ENCODE data around the gene SRPK2. TPM values are rescaled to one million over a fixed set of nuclear protein-coding genes. Genes with fewer than 3 reads are reported as not detected.
"Not testable (repeated sequence)": the region's sequence is repeated elsewhere in the genome, so short reads cannot be mapped to it uniquely, and the experiment has no call there.

Gene SRPK2
- total RNA-seq, 2 donors from 2014 or later: 60.3 to 76.2 TPM

GRCh38 chr7:105296491-105296890, 92.2 kb downstream of the SRPK2 start:
- Histone ChIP-seq H3K9me3 (ENCODE audit: control insufficient read depth, low read length) (no peaks in the 10 kb centered on the region), H3K4me1 (ENCODE audit: control insufficient read depth, insufficient read depth, low read length) (peaks cover 5% of the 10 kb centered on the region), H3K27me3 (ENCODE audit: control insufficient read depth, insufficient read depth, low read length, poor library complexity, severe bottlenecking) (no peaks in the 10 kb centered on the region), H3K9ac (ENCODE audit: extremely low read depth, low read length, poor library complexity, severe bottlenecking) (no peak overlapping the region), H3K27ac (ENCODE audit: low read depth, low read length) (no peak overlapping the region), H3K4me3 (ENCODE audit: low read length) (no peak overlapping the region), H3K36me3 (ENCODE audit: control insufficient read depth, insufficient read depth, low read length) (no peaks in the 10 kb centered on the region)
- Mint-ChIP-seq H3K4me1 (peaks cover 20% of the 10 kb centered on the region), H3K4me3 (no peak overlapping the region), H3K36me3 (ENCODE audit: low read depth) (no peaks in the 10 kb centered on the region), H3K27ac (no peak overlapping the region), H3K9me3 (no peaks in the 10 kb centered on the region), H3K27me3 (ENCODE audit: insufficient read depth) (no peaks in the 10 kb centered on the region)
- TF ChIP-seq CTCF (conservative IDR thresholded peaks at IDR 0.05): no peak
- no peak for DNase-seq

- Mint-ChIP-seq H3K9me3 (no peaks in the 10 kb centered on the region), H3K4me3 (no peak overlapping the region), H3K27me3 (ENCODE audit: insufficient read depth) (no peaks in the 10 kb centered on the region), H3K27ac (peak overlapping the region; percentile 35), H3K4me1 (peaks cover 20% of the 10 kb centered on the region), H3K36me3 (ENCODE audit: low read depth) (peaks cover 2% of the 10 kb centered on the region)
- Histone ChIP-seq H3K4me1 (ENCODE audit: control insufficient read depth, insufficient read depth, low read length) (peaks cover 5% of the 10 kb centered on the region), H3K27me3 (ENCODE audit: control insufficient read depth, insufficient read depth, low read length, poor library complexity, severe bottlenecking) (no peaks in the 10 kb centered on the region), H3K36me3 (ENCODE audit: control insufficient read depth, insufficient read depth, low read length) (no peaks in the 10 kb centered on the region), H3K9me3 (ENCODE audit: control insufficient read depth, low read length) (no peaks in the 10 kb centered on the region), H3K27ac (ENCODE audit: low read depth, low read length) (no peak overlapping the region), H3K4me3 (ENCODE audit: low read length) (no peak overlapping the region), H3K9ac (ENCODE audit: extremely low read depth, low read length, poor library complexity, severe bottlenecking) (no peak overlapping the region)
- WGBS, 2 experiments (ENCODE audit: insufficient coverage in 1 of 2, insufficient read length in 1 of 2): 100% methylated on average over 1 of the region's 1 CpG; no CpG with 5 or more reads in 1 of the 2 experiments
- no peak for DNase-seq
- TF ChIP-seq CTCF (conservative IDR thresholded peaks at IDR 0.05): no peak
Observed at GRCh38 chr7:105295596-105296352, 92.9 kb downstream of the SRPK2 start.

GRCh38 chr7:105294482-105294881, 94.2 kb downstream of the SRPK2 start:
- not testable (repeated sequence) for H3K9ac ChIP-seq (ENCODE audit: extremely low read depth, low read length, poor library complexity, severe bottlenecking); H3K36me3 Mint-ChIP-seq (ENCODE audit: low read depth); H3K4me3 ChIP-seq (ENCODE audit: low read length); DNase-seq; H3K4me1 ChIP-seq (ENCODE audit: control insufficient read depth, insufficient read depth, low read length); H3K27ac ChIP-seq (ENCODE audit: low read depth, low read length); H3K9me3 Mint-ChIP-seq; H3K27me3 Mint-ChIP-seq (ENCODE audit: insufficient read depth); H3K9me3 ChIP-seq (ENCODE audit: control insufficient read depth, low read length); H3K36me3 ChIP-seq (ENCODE audit: control insufficient read depth, insufficient read depth, low read length); H3K4me3 Mint-ChIP-seq; H3K27me3 ChIP-seq (ENCODE audit: control insufficient read depth, insufficient read depth, low read length, poor library complexity, severe bottlenecking)
- WGBS, 2 experiments (ENCODE audit: insufficient coverage in 1 of 2, insufficient read length in 1 of 2): 93 to 94% methylated on average over 5 to 6 of the region's 6 CpGs
- Mint-ChIP-seq H3K4me1 (peaks cover 20% of the 10 kb centered on the region), H3K27ac (peak overlapping the region; percentile 8)

GRCh38 chr7:105289704-105290103, 99.0 kb downstream of the SRPK2 start:
- 98% methylated on average over 3 of the region's 3 CpGs; no CpG with 5 or more reads in 1 of the 2 experiments for WGBS, 2 experiments (ENCODE audit: insufficient coverage in 1 of 2, insufficient read length in 1 of 2)
- H3K9ac ChIP-seq (ENCODE audit: extremely low read depth, low read length, poor library complexity, severe bottlenecking): no peak overlapping the region
- no peaks in the 10 kb centered on the region for H3K27me3 ChIP-seq (ENCODE audit: control insufficient read depth, insufficient read depth, low read length, poor library complexity, severe bottlenecking)
- no peaks in the 10 kb centered on the region for H3K9me3 ChIP-seq (ENCODE audit: control insufficient read depth, low read length)
- Mint-ChIP-seq H3K4me1 (peaks cover 14% of the 10 kb centered on the region), H3K9me3 (no peaks in the 10 kb centered on the region), H3K36me3 (ENCODE audit: low read depth) (peaks cover 6% of the 10 kb centered on the region), H3K4me3 (no peak overlapping the region), H3K27ac (no peak overlapping the region), H3K27me3 (ENCODE audit: insufficient read depth) (no peaks in the 10 kb centered on the region)
- H3K4me1 ChIP-seq (ENCODE audit: control insufficient read depth, insufficient read depth, low read length): peaks cover 5% of the 10 kb centered on the region
- no peaks in the 10 kb centered on the region for H3K36me3 ChIP-seq (ENCODE audit: control insufficient read depth, insufficient read depth, low read length)
- TF ChIP-seq CTCF (conservative IDR thresholded peaks at IDR 0.05): no peak
- DNase-seq: no peak
- H3K4me3 ChIP-seq (ENCODE audit: low read length): no peak overlapping the region
- no peak overlapping the region for H3K27ac ChIP-seq (ENCODE audit: low read depth, low read length)
